H1 (cell line): ENCODE data around the gene HLX. TPM values are rescaled to one million over a fixed set of nuclear protein-coding genes. Genes with fewer than 3 reads are reported as not detected.

Experiments
- CTCF ChIA-PET: fragments of 300-600 bp; sonication (Branson Sonifier 250); formaldehyde crosslinking; loops from one replicate; lab custom pipeline; 2021; ENCODE audit not compliant: partially characterized antibody; lab: Charles Lee
- POLR2A ChIA-PET: fragments of 300-600 bp; sonication (Branson Sonifier 250); formaldehyde crosslinking; loops from one replicate; lab custom pipeline; 2021; ENCODE audit warnings: inconsistent platforms; ENCODE audit not compliant: partially characterized antibody; lab: Charles Lee
- DNase-seq, 2 experiments: peaks; one replicate each; pipeline versions ENCODE4 v3.0.0 to v3.0.0-alpha.2; 2010 to 2022; ENCODE audit warnings: low spot score in 2 of 2, low read depth in 1 of 2, mixed read lengths in 1 of 2
- FAIRE-seq: peaks from 2 replicates; lab custom pipeline; 2011; peaks lifted over from hg19 to GRCh38; lab: Jason Lieb, UNC
- H2AFZ ChIP-seq: 2 replicates; pipeline ENCODE4 v1.8.1; 2012; ENCODE audit warnings: low read length, inconsistent platforms
- H2AK5ac ChIP-seq: 2 replicates; pipeline ENCODE4 v1.6.1; 2013; ENCODE audit warnings: low read depth, low read length
- H2BK120ac ChIP-seq: replicated peaks from 2 replicates; pipeline ENCODE3; 2013; ENCODE audit warnings: low read depth, low read length, inconsistent platforms
- H2BK12ac ChIP-seq: 2 replicates; pipeline ENCODE4 v1.6.1; 2013; ENCODE audit warnings: low read depth, low read length
- H2BK15ac ChIP-seq: 2 replicates; pipeline ENCODE4 v1.6.1; 2013; ENCODE audit warnings: low read length
- H2BK20ac ChIP-seq: 2 replicates; pipeline ENCODE4 v1.6.1; 2013; ENCODE audit warnings: low read length
- H2BK5ac ChIP-seq: 2 replicates; pipeline ENCODE4 v1.6.1; 2013; ENCODE audit warnings: low read depth, low read length
- H3K14ac ChIP-seq: 2 replicates; pipeline ENCODE4 v1.6.1; 2013; ENCODE audit warnings: inconsistent platforms; ENCODE audit not compliant: insufficient read length
- H3K18ac ChIP-seq: 2 replicates; pipeline ENCODE4 v1.6.1; 2013; ENCODE audit warnings: low read length; ENCODE audit errors: extremely low read depth
- H3K23ac ChIP-seq: 2 replicates; pipeline ENCODE4 v1.6.1; 2013; ENCODE audit warnings: inconsistent platforms; ENCODE audit not compliant: insufficient read length
- H3K23me2 ChIP-seq: 2 replicates; pipeline ENCODE4 v1.6.1; 2013; ENCODE audit warnings: low read depth, low read length
- H3K27ac ChIP-seq: 2 replicates; pipeline ENCODE4 v1.6.1; 2011; ENCODE audit warnings: low read depth, low read length, inconsistent platforms
- H3K27me3 ChIP-seq, 4 experiments: replicated peaks in 1 of 4; 1 replicate in 1 of 4; 2 replicates in 3 of 4; pipeline versions ENCODE4 v1.6.1 to v1.8.1; 2011 to 2013; ENCODE audit warnings: low read length in 3 of 4, mild to moderate bottlenecking in 3 of 4, inconsistent platforms in 2 of 4, mixed read lengths in 2 of 4, moderate library complexity in 1 of 4; ENCODE audit not compliant: control insufficient read depth in 3 of 4, insufficient read depth in 3 of 4; ENCODE audit errors: extremely low read depth in 1 of 4
- H3K36me3 ChIP-seq, 4 experiments: 2 replicates each; pipeline versions ENCODE4 v1.6.1 to v1.8.1; 2011 to 2013; ENCODE audit warnings: mild to moderate bottlenecking in 4 of 4, low read length in 3 of 4, moderate library complexity in 2 of 4, control low read depth in 1 of 4, inconsistent platforms in 1 of 4; ENCODE audit not compliant: insufficient read depth in 4 of 4, control insufficient read depth in 2 of 4
- H3K4ac ChIP-seq: replicated peaks from 2 replicates; pipeline ENCODE3; 2013; ENCODE audit warnings: low read length, low read depth, mixed read lengths, inconsistent platforms; ENCODE audit not compliant: insufficient read length
- H3K4me1 ChIP-seq, 4 experiments: replicated peaks in 1 of 4; 1 replicate in 1 of 4; 2 replicates in 3 of 4; pipeline versions ENCODE4 v1.6.1 to v1.8.1; 2011 to 2013; ENCODE audit warnings: low read length in 3 of 4, inconsistent platforms in 2 of 4, mixed read lengths in 1 of 4; ENCODE audit not compliant: insufficient read depth in 4 of 4, control insufficient read depth in 3 of 4
- H3K4me2 ChIP-seq, 2 experiments: 2 replicates each; pipeline versions ENCODE4 v1.6.1 to v1.8.1; 2011 to 2013; ENCODE audit warnings: low read depth in 2 of 2, low read length in 2 of 2, control low read depth in 1 of 2, inconsistent platforms in 1 of 2, mild to moderate bottlenecking in 1 of 2; ENCODE audit not compliant: insufficient read depth in 1 of 2
- H3K4me3 ChIP-seq, 4 experiments: fragments of 200-600, 300-600 bp in 1 of 4; sonication (generic), shearing (Covaris generic), sonication (Bioruptor Twin) in 1 of 4; 2 replicates each; pipeline versions ENCODE4 v1.5.1 to v1.8.1; 2011 to 2016; ENCODE audit warnings: low read length in 4 of 4, low read depth in 3 of 4, control low read depth in 2 of 4, inconsistent platforms in 2 of 4, mild to moderate bottlenecking in 2 of 4, mixed read lengths in 1 of 4, moderate library complexity in 1 of 4; ENCODE audit not compliant: insufficient read depth in 2 of 4; ENCODE audit errors: extremely low read depth in 1 of 4
- H3K56ac ChIP-seq: replicated peaks from 2 replicates; pipeline ENCODE3; 2013; ENCODE audit warnings: low read depth, mild to moderate bottlenecking, mixed read lengths, low read length, inconsistent platforms; ENCODE audit not compliant: insufficient read length
- H3K79me1 ChIP-seq: 2 replicates; pipeline ENCODE4 v1.6.1; 2013; ENCODE audit warnings: low read depth, low read length, control low read depth
- H3K79me2 ChIP-seq, 2 experiments: 2 replicates each; pipeline versions ENCODE4 v1.6.1 to v1.8.1; 2012 to 2013; ENCODE audit warnings: low read length in 2 of 2, mild to moderate bottlenecking in 2 of 2, inconsistent platforms in 1 of 2; ENCODE audit not compliant: insufficient read depth in 2 of 2, control insufficient read depth in 1 of 2
- H3K9ac ChIP-seq, 4 experiments: replicated peaks in 1 of 4; 1 replicate in 1 of 4; 2 replicates in 3 of 4; pipeline versions ENCODE4 v1.6.1 to v1.8.1; 2011 to 2013; ENCODE audit warnings: low read depth in 3 of 4, low read length in 3 of 4, control low read depth in 2 of 4, mild to moderate bottlenecking in 2 of 4, moderate library complexity in 2 of 4, inconsistent platforms in 1 of 4; ENCODE audit errors: extremely low read depth in 1 of 4
- H3K9me3 ChIP-seq, 2 experiments: 2 replicates each; pipeline versions ENCODE4 v1.6.1 to v1.8.1; 2012 to 2013; ENCODE audit warnings: mild to moderate bottlenecking in 2 of 2, moderate library complexity in 2 of 2, control low read depth in 1 of 2, inconsistent platforms in 1 of 2, low read depth in 1 of 2, low read length in 1 of 2, mixed read lengths in 1 of 2; ENCODE audit not compliant: insufficient read depth in 2 of 2
- H4K20me1 ChIP-seq, 2 experiments: replicated peaks in 1 of 2; 2 replicates each; pipeline versions ENCODE3 to v1.8.1; 2011 to 2013; ENCODE audit warnings: inconsistent platforms in 2 of 2, low read length in 2 of 2, mild to moderate bottlenecking in 1 of 2; ENCODE audit not compliant: insufficient read depth in 2 of 2, control insufficient read depth in 1 of 2
- H4K5ac ChIP-seq: 2 replicates; pipeline ENCODE4 v1.6.1; 2013; ENCODE audit warnings: low read length, low read depth, mixed read lengths, inconsistent platforms; ENCODE audit not compliant: insufficient read length
- H4K8ac ChIP-seq: 2 replicates; pipeline ENCODE4 v1.8.0; 2013; ENCODE audit warnings: mild to moderate bottlenecking, moderate library complexity, low read length, inconsistent platforms; ENCODE audit not compliant: insufficient read depth; ENCODE audit errors: extremely low read depth
- H4K91ac ChIP-seq: replicated peaks from 2 replicates; pipeline ENCODE3; 2013; ENCODE audit warnings: low read length, mixed read lengths, inconsistent platforms; ENCODE audit not compliant: insufficient read length
- BACH1 ChIP-seq: IDR thresholded peaks from 2 replicates; pipeline ENCODE4 v1.6.1; 2012; ENCODE audit warnings: low read length, improper control_type of control experiment
- CBX5 ChIP-seq: fragments of 300-800, 300-1000 bp; sonication (generic); IDR thresholded peaks from 2 replicates; pipeline ENCODE4 v1.7.1; 2016; ENCODE audit warnings: antibody characterized with exemption, low read length, low read depth
- CBX8 ChIP-seq: fragments of 300-800, 300-1000 bp; sonication (generic); IDR thresholded peaks from 2 replicates; pipeline ENCODE4 v1.7.1; 2016; ENCODE audit warnings: low read depth, low read length, borderline replicate concordance
- CEBPB ChIP-seq: IDR thresholded peaks from 2 replicates; pipeline ENCODE4 v1.6.1; 2012; ENCODE audit warnings: low read depth, low read length
- CTBP2 ChIP-seq: IDR thresholded peaks from 2 replicates; pipeline ENCODE4 v1.7.0; 2011; ENCODE audit warnings: borderline replicate concordance, mild to moderate bottlenecking, moderate library complexity, mixed read lengths, low read length; ENCODE audit not compliant: insufficient read depth, insufficient read length
- EZH2 ChIP-seq: fragments of 200-600 bp; sonication (generic); IDR thresholded peaks from 2 replicates; pipeline ENCODE4 v1.7.1; 2012; ENCODE audit warnings: low read depth, mild to moderate bottlenecking, moderate library complexity, low read length, inconsistent platforms; ENCODE audit not compliant: severe bottlenecking
- JUN ChIP-seq: IDR thresholded peaks from 2 replicates; pipeline ENCODE4 v1.6.1; 2011; ENCODE audit warnings: low read depth, mild to moderate bottlenecking, improper control_type of control experiment, low read length
- RNF2 ChIP-seq: fragments of 200-900, 300-1000 bp; sonication (generic); IDR thresholded peaks from 2 replicates; pipeline ENCODE4 v1.7.1; 2016; ENCODE audit warnings: borderline replicate concordance, low read depth, mild to moderate bottlenecking, antibody characterized with exemption, low read length; ENCODE audit not compliant: poor library complexity, severe bottlenecking; ENCODE audit errors: missing control alignments
- SIRT6 ChIP-seq: IDR thresholded peaks from one replicate; pipeline ENCODE4 v1.7.1; 2012; ENCODE audit warnings: low read length, inconsistent platforms
- SUZ12 ChIP-seq: fragments of 200-600 bp; sonication (generic); IDR thresholded peaks from 2 replicates; pipeline ENCODE4 v1.6.1; 2012; ENCODE audit warnings: mild to moderate bottlenecking, inconsistent platforms, low read length, moderate library complexity, mixed read lengths
- TAF1 ChIP-seq: IDR thresholded peaks from 2 replicates; pipeline ENCODE4 v1.6.1; 2011; ENCODE audit warnings: mild to moderate bottlenecking, low read depth, low read length
- WGBS, 2 experiments: shearing (Covaris generic) in 1 of 2; methylation state at CpG; one replicate each; pipeline versions ENCODE4 v1.1.6 to v1.1.7; 2013 to 2015; ENCODE audit warnings: low lambda C conversion rate in 2 of 2, mixed read lengths in 2 of 2, inconsistent platforms in 1 of 2, low coverage in 1 of 2, missing lambda C conversion rate in 1 of 2; ENCODE audit not compliant: insufficient replicate concordance in 2 of 2, insufficient coverage in 1 of 2, insufficient read length in 1 of 2; ENCODE audit errors: extremely low coverage in 1 of 2, missing lambda C conversion rate in 1 of 2; 5-methylcytosine and 5-hydroxymethylcytosine counted together
- polyA plus RNA-seq, 7 experiments: library from polyadenylated mRNA; depleted of rRNA in 3 of 7; stranded (reverse) in 5 of 7; unstranded in 2 of 7; fragments of >200 nt in 5 of 7; fragments of 200-250 nt in 2 of 7; gene quantifications; 1 replicate in 5 of 7; 2 replicates in 1 of 7; 4 replicates in 1 of 7; pipeline versions ENCODE4 v1.2.1 to v1.2.3, GENCODE V29; 2011 to 2013; ENCODE audit warnings: missing spikeins in 2 of 7, mixed read lengths in 2 of 7
- total RNA-seq: library from RNA; stranded (reverse); fragmentation: NEBNext Ultra II Directional; extraction: Animal tissue kit (Norgen Biotek cat#: 25700); gene quantifications from 2 replicates; pipeline ENCODE4 v1.2.1, GENCODE V29; 2021

The HLX gene
- total and polyA plus RNA-seq, 2 of the 8 experiments (the other 6 are each of a cell fraction or from before 2014, with no cell fraction given) = 0.11 to 0.30 TPM

DNA sequence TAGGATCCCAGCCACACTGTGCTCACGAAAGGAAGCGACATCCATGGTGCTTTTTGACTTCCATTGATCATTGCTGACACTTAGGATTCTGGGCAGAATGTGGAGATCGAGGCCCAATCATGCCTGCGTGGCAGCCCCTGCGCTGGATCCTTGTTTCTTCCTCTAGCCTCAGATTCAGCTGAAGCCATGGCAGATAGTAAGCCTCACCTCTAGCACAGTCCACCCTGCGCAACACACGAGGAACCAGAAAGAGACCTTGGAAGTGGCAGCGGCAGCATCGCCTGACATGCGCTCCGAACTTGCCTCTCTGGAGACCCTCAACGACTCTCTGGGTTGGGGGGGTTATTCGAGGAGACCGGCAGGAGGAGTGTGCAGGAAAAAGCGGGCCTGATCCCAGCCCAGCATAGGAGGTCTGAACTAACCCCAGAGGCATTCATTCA lies 10.6 kb downstream of the HLX start:
- Histone ChIP-seq H3K4me1 (peaks cover 4 to 47% (median 24%) of the 10 kb centered on the region in 4 experiments), H2BK120ac (no peak overlapping the region), H2AFZ (no peak overlapping the region), H3K14ac (no peak overlapping the region), H3K4me3 (no peak overlapping the region), H3K27ac (no peak overlapping the region), H3K23me2 (no peaks in the 10 kb centered on the region; the same call in none of the 2 replicates), H2BK5ac (no peak overlapping the region), H3K79me1 (no peaks in the 10 kb centered on the region; the same call in 1 of the 2 replicates), H2BK12ac (peak overlapping the region; percentile 29; the same call in 1 of the 2 replicates), H3K27me3 (peaks cover 99 to 100% (median 100%) of the 10 kb centered on the region in 4 experiments), H4K20me1 (peaks cover 49 to 62% of the 10 kb centered on the region in 2 experiments), H3K23ac (no peak overlapping the region), H3K18ac (no peak overlapping the region), H4K8ac (no peak overlapping the region), H3K9me3 (no peaks in the 10 kb centered on the region), H3K4me2 (no peak overlapping the region; a peak in 1 of 4 replicates), H3K9ac (no peak overlapping the region), H2BK15ac (no peak overlapping the region), H3K36me3 (peaks cover 0 to 5% (median 0%) of the 10 kb centered on the region in 4 experiments; a peak in 1 of 8 replicates), H2BK20ac (no peak overlapping the region), H4K5ac (no peak overlapping the region), H2AK5ac (peak overlapping the region; percentile 34; the same call in 1 of the 2 replicates), H4K91ac (no peak overlapping the region), H3K4ac (no peak overlapping the region), H3K56ac (no peak overlapping the region), H3K79me2 (no peaks in the 10 kb centered on the region)
- ChIA-PET POLR2A (no interaction called here), CTCF (interaction anchor here (0.5 to 4.8 kb wide), 7 partner anchors 7 to 544 kb away, joined by 3 to 32 read pairs (median 4); no protein-coding TSS in a partner anchor)
- 36% methylated on average over 15 of the region's 15 CpGs; no CpG with 5 or more reads in 1 of the 2 experiments for WGBS, 2 experiments
- no peak for TF ChIP-seq TAF1
- no peak for TF ChIP-seq CEBPB
- peak; percentile 85 for TF ChIP-seq RNF2
- TF ChIP-seq SUZ12 = peak; percentile 95
- TF ChIP-seq CBX5 = no peak
- peak; percentile 92; the same call in 1 of the 2 replicates for TF ChIP-seq CBX8
- TF ChIP-seq CTBP2 = no peak
- peak; percentile 93 for TF ChIP-seq EZH2
- no peak for TF ChIP-seq JUN
- no peak for TF ChIP-seq BACH1
- TF ChIP-seq SIRT6 = no peak
- FAIRE-seq = no peak
- DNase-seq = no peak
